ENCODE results near the gene OGDHL. TPM values are rescaled to one million over a fixed set of nuclear protein-coding genes. Genes with fewer than 3 reads are reported as not detected.

The OGDHL gene
- total and polyA plus RNA-seq, 2 of the 13 experiments (the other 11 are each of a cell fraction or from before 2014, with no cell fraction given), result 3.0 to 9.8 TPM

GRCh38 chr10:49761789-49762565 lies at the start of gene OGDHL (continued):
- TF ChIP-seq ZNF766 (CRISPR knock-in tag; IDR thresholded peaks at IDR 0.05; ENCODE audit: borderline replicate concordance) (peak; percentile 86), MAFG (CRISPR knock-in tag; IDR thresholded peaks at IDR 0.05) (no peak), IRF2 (CRISPR knock-in tag; IDR thresholded peaks at IDR 0.05) (peak; percentile 83; the same call in 1 of the 2 replicates), ZZZ3 (CRISPR knock-in tag; IDR thresholded peaks at IDR 0.05; ENCODE audit: borderline replicate concordance) (peak; percentile 55; the same call in 1 of the 2 replicates), MED13 (CRISPR knock-in tag; IDR thresholded peaks at IDR 0.05) (peak; percentile 92), ZFP1 (CRISPR knock-in tag; IDR thresholded peaks at IDR 0.05) (peak; percentile 69; the same call in 1 of the 2 replicates), RBFOX2 (IDR thresholded peaks at IDR 0.05; ENCODE audit: low read depth, low read length) (peak; percentile 81), ZNF543 (CRISPR knock-in tag; IDR thresholded peaks at IDR 0.05) (peak; percentile 55; the same call in 1 of the 2 replicates), PREB (CRISPR knock-in tag; IDR thresholded peaks at IDR 0.05) (no peak), CCAR2 (optimal IDR thresholded peaks at IDR 0.05; ENCODE audit: low read depth, low read length) (no peak), SKIL (CRISPR knock-in tag; IDR thresholded peaks at IDR 0.05; ENCODE audit: borderline replicate concordance) (peak; percentile 64), PAF1 (CRISPR knock-in tag; IDR thresholded peaks at IDR 0.05) (no peak), ZNF280B (CRISPR knock-in tag; IDR thresholded peaks at IDR 0.05; ENCODE audit: borderline replicate concordance) (peak; percentile 90), ZNF142 (CRISPR knock-in tag; IDR thresholded peaks at IDR 0.05) (peak; percentile 90), ZNF17 (CRISPR knock-in tag; IDR thresholded peaks at IDR 0.05) (peak; percentile 51; the same call in 1 of the 2 replicates), KDM5B (CRISPR knock-in tag; IDR thresholded peaks at IDR 0.05; ENCODE audit: borderline replicate concordance) (peak; percentile 93)
